Astrocyte (in vitro differentiated cells and primary cell): ENCODE data around the gene IFITM2. TPM values are rescaled to one million over a fixed set of nuclear protein-coding genes. Genes with fewer than 3 reads are reported as not detected.

ENCODE experiments used
- DNase-seq: peaks from one replicate; pipeline ENCODE4 v3.0.0-alpha.2; 2010; ENCODE audit warnings: low read depth
- FAIRE-seq: peaks from 2 replicates; lab custom pipeline; 2011; peaks lifted over from hg19 to GRCh38; lab: Jason Lieb, UNC
- H2AFZ ChIP-seq: 2 replicates; pipeline ENCODE4 v1.6.0; 2012; ENCODE audit warnings: low read depth, low read length, inconsistent platforms
- H3K27ac ChIP-seq: 2 replicates; pipeline ENCODE4 v1.5.1; 2011; ENCODE audit warnings: low read depth, low read length, inconsistent platforms
- H3K27me3 ChIP-seq: 2 replicates; pipeline ENCODE4 v1.6.0; 2011; ENCODE audit warnings: low read length, inconsistent platforms; ENCODE audit not compliant: insufficient read depth
- H3K36me3 ChIP-seq: 2 replicates; pipeline ENCODE4 v1.5.1; 2011; ENCODE audit warnings: low read length, inconsistent platforms; ENCODE audit not compliant: insufficient read depth
- H3K4me1 ChIP-seq: 2 replicates; pipeline ENCODE4 v1.5.1; 2011; ENCODE audit warnings: low read length, inconsistent platforms; ENCODE audit not compliant: insufficient read depth
- H3K4me2 ChIP-seq: 2 replicates; pipeline ENCODE4 v1.6.0; 2012; ENCODE audit warnings: low read length, inconsistent platforms
- H3K4me3 ChIP-seq: 2 replicates; pipeline ENCODE4 v1.5.1; 2011; ENCODE audit warnings: low read depth, mild to moderate bottlenecking, low read length, inconsistent platforms; ENCODE audit not compliant: insufficient read depth
- H3K79me2 ChIP-seq: 2 replicates; pipeline ENCODE4 v1.6.0; 2012; ENCODE audit warnings: mild to moderate bottlenecking, low read length, inconsistent platforms; ENCODE audit not compliant: insufficient read depth
- H3K9ac ChIP-seq: 2 replicates; pipeline ENCODE4 v1.6.0; 2012; ENCODE audit warnings: mild to moderate bottlenecking, low read length, inconsistent platforms
- H3K9me3 ChIP-seq: 2 replicates; pipeline ENCODE4 v1.5.1; 2012; ENCODE audit warnings: low read depth, mild to moderate bottlenecking, low read length, inconsistent platforms; ENCODE audit not compliant: insufficient read depth
- H4K20me1 ChIP-seq: 2 replicates; pipeline ENCODE4 v1.6.0; 2012; ENCODE audit warnings: low read length, inconsistent platforms; ENCODE audit not compliant: insufficient read depth
- H3K27ac Mint-ChIP-seq: one replicate; pipeline ENCODE4 v1.8.0; 2021; ENCODE audit warnings: mild to moderate bottlenecking, mixed read lengths; ENCODE audit not compliant: unreplicated experiment
- H3K27me3 Mint-ChIP-seq: one replicate; pipeline ENCODE4 v1.8.0; 2021; ENCODE audit warnings: low read depth, mixed read lengths; ENCODE audit not compliant: unreplicated experiment
- H3K36me3 Mint-ChIP-seq: one replicate; pipeline ENCODE4 v1.8.0; 2021; ENCODE audit warnings: low read depth, mixed read lengths; ENCODE audit not compliant: unreplicated experiment
- H3K4me1 Mint-ChIP-seq: one replicate; pipeline ENCODE4 v1.8.0; 2021; ENCODE audit warnings: low read depth, mixed read lengths; ENCODE audit not compliant: unreplicated experiment
- H3K4me3 Mint-ChIP-seq: one replicate; pipeline ENCODE4 v1.8.0; 2021; ENCODE audit warnings: mild to moderate bottlenecking, moderate library complexity, mixed read lengths; ENCODE audit not compliant: unreplicated experiment
- H3K9me3 Mint-ChIP-seq: one replicate; pipeline ENCODE4 v1.8.0; 2021; ENCODE audit warnings: mild to moderate bottlenecking, mixed read lengths; ENCODE audit not compliant: unreplicated experiment
- EZH2 ChIP-seq: IDR thresholded peaks from 2 replicates; pipeline ENCODE4 v1.6.1; 2012; ENCODE audit warnings: mild to moderate bottlenecking, low read length, inconsistent platforms; ENCODE audit not compliant: insufficient read depth
- total RNA-seq: library from RNA; stranded (reverse); gene quantifications from 2 replicates; pipeline ENCODE4 v1.2.1, GENCODE V29; 2021
- TF ChIP-seq, protein P1 (sequence below): IDR thresholded peaks from 2 replicates; pipeline ENCODE4 v1.5.1; 2011; ENCODE audit warnings: low read depth, mild to moderate bottlenecking, inconsistent platforms, low read length, moderate library complexity; ENCODE audit not compliant: insufficient read depth

The IFITM2 gene
- total RNA-seq, 1 donor from 2014 or later: 474 TPM

GRCh38 chr11:353179-353873, 45.7 kb downstream of the IFITM2 start:
- no peaks in the 10 kb centered on the region for H3K36me3 ChIP-seq
- no peak overlapping the region for H3K27ac ChIP-seq
- Mint-ChIP-seq H3K27ac (no peak overlapping the region), H3K27me3 (peaks cover 7% of the 10 kb centered on the region), H3K4me3 (peak overlapping the region; percentile 58), H3K4me1 (peaks cover 7% of the 10 kb centered on the region), H3K9me3 (no peaks in the 10 kb centered on the region), H3K36me3 (no peaks in the 10 kb centered on the region)
- H4K20me1 ChIP-seq: no peaks in the 10 kb centered on the region
- no peak overlapping the region for H3K4me3 ChIP-seq
- no peak for FAIRE-seq
- H3K9ac ChIP-seq: peak overlapping the region; percentile 18
- H3K4me2 ChIP-seq: no peak overlapping the region
- no peaks in the 10 kb centered on the region for H3K27me3 ChIP-seq
- peaks cover 2% of the 10 kb centered on the region for H3K9me3 ChIP-seq
- TF ChIP-seq, protein P1, sequence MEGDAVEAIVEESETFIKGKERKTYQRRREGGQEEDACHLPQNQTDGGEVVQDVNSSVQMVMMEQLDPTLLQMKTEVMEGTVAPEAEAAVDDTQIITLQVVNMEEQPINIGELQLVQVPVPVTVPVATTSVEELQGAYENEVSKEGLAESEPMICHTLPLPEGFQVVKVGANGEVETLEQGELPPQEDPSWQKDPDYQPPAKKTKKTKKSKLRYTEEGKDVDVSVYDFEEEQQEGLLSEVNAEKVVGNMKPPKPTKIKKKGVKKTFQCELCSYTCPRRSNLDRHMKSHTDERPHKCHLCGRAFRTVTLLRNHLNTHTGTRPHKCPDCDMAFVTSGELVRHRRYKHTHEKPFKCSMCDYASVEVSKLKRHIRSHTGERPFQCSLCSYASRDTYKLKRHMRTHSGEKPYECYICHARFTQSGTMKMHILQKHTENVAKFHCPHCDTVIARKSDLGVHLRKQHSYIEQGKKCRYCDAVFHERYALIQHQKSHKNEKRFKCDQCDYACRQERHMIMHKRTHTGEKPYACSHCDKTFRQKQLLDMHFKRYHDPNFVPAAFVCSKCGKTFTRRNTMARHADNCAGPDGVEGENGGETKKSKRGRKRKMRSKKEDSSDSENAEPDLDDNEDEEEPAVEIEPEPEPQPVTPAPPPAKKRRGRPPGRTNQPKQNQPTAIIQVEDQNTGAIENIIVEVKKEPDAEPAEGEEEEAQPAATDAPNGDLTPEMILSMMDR: no peak
- no peak for TF ChIP-seq EZH2
- no peaks in the 10 kb centered on the region for H3K79me2 ChIP-seq
- peak; percentile 58 for DNase-seq
- H3K4me1 ChIP-seq: peaks cover 10% of the 10 kb centered on the region
- H2AFZ ChIP-seq: peak overlapping the region; percentile 38

GRCh38 chr11:355581-356458, 48.2 kb downstream of the IFITM2 start:
- Mint-ChIP-seq H3K36me3 (peaks cover 2% of the 10 kb centered on the region), H3K27ac (peak overlapping the region; percentile 88), H3K27me3 (peaks cover 8% of the 10 kb centered on the region), H3K9me3 (no peaks in the 10 kb centered on the region), H3K4me3 (peak overlapping the region; percentile 58), H3K4me1 (peaks cover 7% of the 10 kb centered on the region)
- Histone ChIP-seq H3K36me3 (no peaks in the 10 kb centered on the region), H3K79me2 (no peaks in the 10 kb centered on the region), H3K4me3 (no peak overlapping the region), H3K4me1 (peaks cover 10% of the 10 kb centered on the region), H3K27ac (peak overlapping the region; percentile 91), H3K9me3 (peaks cover 3% of the 10 kb centered on the region), H2AFZ (peak overlapping the region; percentile 70), H4K20me1 (no peaks in the 10 kb centered on the region), H3K27me3 (no peaks in the 10 kb centered on the region), H3K4me2 (peak overlapping the region; percentile 79), H3K9ac (peak overlapping the region; percentile 88)
- FAIRE-seq (no peak), DNase-seq (peak; percentile 87)
- TF ChIP-seq, protein P1: no peak
- no peak for TF ChIP-seq EZH2
